ENCODE data around the gene MYH13. TPM values are rescaled to one million over a fixed set of nuclear protein-coding genes. Genes with fewer than 3 reads are reported as not detected.

Gene MYH13
- total RNA-seq = not detected

DNA sequence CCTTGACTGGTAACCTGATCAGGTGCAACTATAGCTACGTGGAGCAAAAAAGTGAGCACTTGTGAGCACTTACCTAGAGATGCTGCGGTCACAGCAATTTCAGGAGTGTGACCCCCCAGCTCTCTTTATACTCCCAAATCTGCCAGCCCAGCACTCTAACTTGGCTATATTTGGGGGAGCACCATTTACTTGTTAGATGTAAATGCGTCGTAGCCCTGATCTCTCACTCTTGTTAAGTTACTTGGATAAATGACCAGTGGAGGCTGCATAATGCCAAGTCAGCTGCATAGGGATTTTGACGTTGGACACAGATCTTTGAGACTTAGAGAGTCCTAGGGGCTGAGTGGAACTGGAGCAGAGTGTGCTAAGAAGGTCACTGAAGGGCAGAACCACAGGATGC is at the start of gene MYH13:
Gene MYH13 (minus strand): TSS at position 101 of the 400 bp plus-strand sequence. CDS start 8,476 bp downstream, outside the sequence.
- no peaks in the 10 kb centered on the region for H3K27me3 ChIP-seq
- H3K4me3 ChIP-seq = no peak within 1 kb of the TSS
- H3K27ac ChIP-seq = no peak within 1 kb of the TSS
- intact Hi-C loops (cut with DNase I) = no loop called here
- DNase-seq (ENCODE audit: extremely low spot score in 2 of 2) = no peak
- H3K4me1 ChIP-seq = no peaks in the 10 kb centered on the region
- no peaks in the 10 kb centered on the region for H3K9me3 ChIP-seq
- TF ChIP-seq POLR2A (IDR thresholded peaks at IDR 0.05) (no peak), POLR2AphosphoS5 (IDR thresholded peaks at IDR 0.05; ENCODE audit: insufficient read depth in 1 of 2, low read depth in 1 of 2) (no peak)
- TF ChIP-seq, protein P1, sequence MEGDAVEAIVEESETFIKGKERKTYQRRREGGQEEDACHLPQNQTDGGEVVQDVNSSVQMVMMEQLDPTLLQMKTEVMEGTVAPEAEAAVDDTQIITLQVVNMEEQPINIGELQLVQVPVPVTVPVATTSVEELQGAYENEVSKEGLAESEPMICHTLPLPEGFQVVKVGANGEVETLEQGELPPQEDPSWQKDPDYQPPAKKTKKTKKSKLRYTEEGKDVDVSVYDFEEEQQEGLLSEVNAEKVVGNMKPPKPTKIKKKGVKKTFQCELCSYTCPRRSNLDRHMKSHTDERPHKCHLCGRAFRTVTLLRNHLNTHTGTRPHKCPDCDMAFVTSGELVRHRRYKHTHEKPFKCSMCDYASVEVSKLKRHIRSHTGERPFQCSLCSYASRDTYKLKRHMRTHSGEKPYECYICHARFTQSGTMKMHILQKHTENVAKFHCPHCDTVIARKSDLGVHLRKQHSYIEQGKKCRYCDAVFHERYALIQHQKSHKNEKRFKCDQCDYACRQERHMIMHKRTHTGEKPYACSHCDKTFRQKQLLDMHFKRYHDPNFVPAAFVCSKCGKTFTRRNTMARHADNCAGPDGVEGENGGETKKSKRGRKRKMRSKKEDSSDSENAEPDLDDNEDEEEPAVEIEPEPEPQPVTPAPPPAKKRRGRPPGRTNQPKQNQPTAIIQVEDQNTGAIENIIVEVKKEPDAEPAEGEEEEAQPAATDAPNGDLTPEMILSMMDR (IDR thresholded peaks at IDR 0.05) = no peak
- no peaks in the 10 kb centered on the region for H3K36me3 ChIP-seq

DNA sequence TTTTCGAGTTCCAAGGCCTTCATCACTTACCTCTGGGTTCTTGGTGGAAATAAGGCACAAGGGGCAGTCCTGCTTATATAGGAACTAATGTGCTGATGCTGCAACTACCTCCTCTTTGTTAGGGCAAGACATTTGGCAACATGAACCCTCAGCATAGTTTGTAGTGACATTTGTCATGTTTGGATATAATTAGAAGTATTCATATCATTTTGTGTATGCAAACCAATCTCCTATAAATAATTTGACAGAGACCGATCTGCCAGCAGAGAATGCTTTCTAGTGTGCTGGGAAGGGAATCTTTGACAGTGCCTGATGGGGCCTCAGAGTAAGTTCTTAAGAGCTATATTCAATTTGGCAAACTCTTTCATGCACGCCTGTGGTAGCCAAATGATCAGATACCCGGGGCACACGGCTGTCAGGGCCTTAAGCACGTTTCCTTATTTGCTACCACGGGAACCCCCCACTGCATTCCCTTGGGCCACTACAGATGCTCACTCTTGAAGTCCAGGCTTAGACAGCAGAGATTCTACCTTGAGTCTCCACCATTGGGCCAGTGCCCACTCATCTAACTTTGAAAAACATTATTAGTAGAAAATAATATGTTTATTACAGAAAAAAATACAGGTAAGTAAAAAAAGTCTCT is 49.2 kb upstream of the MYH13 start, which contains the start of gene MYH8:
Gene MYH8 (minus strand): TSS at position 51 of the 643 bp plus-strand sequence. CDS start 1,723 bp downstream, outside the sequence.
- TF ChIP-seq POLR2A (IDR thresholded peaks at IDR 0.05) (no peak), POLR2AphosphoS5 (IDR thresholded peaks at IDR 0.05; ENCODE audit: insufficient read depth in 1 of 2, low read depth in 1 of 2) (no peak)
- no peak within 1 kb of the TSS for H3K27ac ChIP-seq
- intact Hi-C loops (cut with DNase I) = no loop called here
- H3K9me3 ChIP-seq = no peaks in the 10 kb centered on the region
- no peak for DNase-seq (ENCODE audit: extremely low spot score in 2 of 2)
- no peaks in the 10 kb centered on the region for H3K4me1 ChIP-seq
- H3K36me3 ChIP-seq = no peaks in the 10 kb centered on the region
- no peaks in the 10 kb centered on the region for H3K27me3 ChIP-seq
- no peak within 1 kb of the TSS for H3K4me3 ChIP-seq

DNA sequence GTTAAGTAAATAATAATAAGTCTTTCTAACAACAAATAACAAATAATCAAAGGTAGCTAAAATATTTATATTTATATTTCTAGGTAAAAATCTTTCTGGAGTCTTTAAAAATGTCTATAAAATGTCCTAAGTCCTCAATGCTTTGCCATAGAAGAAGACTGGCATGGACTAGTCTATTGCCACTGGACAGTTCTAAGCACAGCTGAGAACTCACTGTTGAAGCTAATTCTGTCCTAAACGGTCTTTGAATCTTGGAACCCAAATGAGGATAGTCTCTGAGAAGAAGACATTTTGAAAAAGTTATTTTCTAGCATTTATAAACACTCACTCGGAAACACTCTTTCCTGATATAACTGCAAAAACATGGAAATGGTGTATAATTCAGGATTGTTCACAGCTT is 48.4 kb upstream of the MYH13 start:
- Histone ChIP-seq H3K4me1 (no peaks in the 10 kb centered on the region), H3K36me3 (no peaks in the 10 kb centered on the region), H3K27ac (no peak overlapping the region), H3K9me3 (no peaks in the 10 kb centered on the region), H3K4me3 (no peak overlapping the region), H3K27me3 (no peaks in the 10 kb centered on the region)
- no peak for DNase-seq (ENCODE audit: extremely low spot score in 2 of 2)
- no peak for TF ChIP-seq POLR2AphosphoS5 (IDR thresholded peaks at IDR 0.05; ENCODE audit: insufficient read depth in 1 of 2, low read depth in 1 of 2)
- TF ChIP-seq, protein P1 (IDR thresholded peaks at IDR 0.05) = no peak
- TF ChIP-seq POLR2A (IDR thresholded peaks at IDR 0.05) = no peak
- intact Hi-C loops (cut with DNase I) = no loop called here

DNA sequence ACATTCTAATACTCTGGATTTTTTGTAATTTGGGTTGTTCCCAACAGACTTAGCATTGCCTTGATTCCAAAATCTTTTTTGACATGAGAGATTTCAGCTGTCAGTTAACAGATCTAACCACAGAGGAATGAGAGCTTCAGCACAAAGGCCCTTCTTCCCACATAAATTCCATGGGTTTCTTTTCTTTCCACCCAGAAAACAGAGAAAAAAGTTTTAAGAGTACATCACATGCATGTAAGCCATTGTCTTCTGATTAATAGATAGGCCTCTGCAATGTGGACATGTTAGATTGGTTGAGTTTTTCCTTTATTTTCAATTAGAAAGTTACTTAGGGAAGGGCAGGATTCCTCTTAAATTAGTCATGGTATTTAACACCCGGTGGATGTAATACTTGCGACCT is 48.0 kb upstream of the MYH13 start:
- Histone ChIP-seq H3K27me3 (no peaks in the 10 kb centered on the region), H3K36me3 (no peaks in the 10 kb centered on the region), H3K27ac (no peak overlapping the region), H3K4me3 (no peak overlapping the region), H3K9me3 (no peaks in the 10 kb centered on the region), H3K4me1 (no peaks in the 10 kb centered on the region)
- no peak for DNase-seq (ENCODE audit: extremely low spot score in 2 of 2)
- no peak for TF ChIP-seq POLR2AphosphoS5 (IDR thresholded peaks at IDR 0.05; ENCODE audit: insufficient read depth in 1 of 2, low read depth in 1 of 2)
- TF ChIP-seq, protein P1 (IDR thresholded peaks at IDR 0.05) = no peak
- TF ChIP-seq POLR2A (IDR thresholded peaks at IDR 0.05) = no peak
- intact Hi-C loops (cut with DNase I) = no loop called here

DNA sequence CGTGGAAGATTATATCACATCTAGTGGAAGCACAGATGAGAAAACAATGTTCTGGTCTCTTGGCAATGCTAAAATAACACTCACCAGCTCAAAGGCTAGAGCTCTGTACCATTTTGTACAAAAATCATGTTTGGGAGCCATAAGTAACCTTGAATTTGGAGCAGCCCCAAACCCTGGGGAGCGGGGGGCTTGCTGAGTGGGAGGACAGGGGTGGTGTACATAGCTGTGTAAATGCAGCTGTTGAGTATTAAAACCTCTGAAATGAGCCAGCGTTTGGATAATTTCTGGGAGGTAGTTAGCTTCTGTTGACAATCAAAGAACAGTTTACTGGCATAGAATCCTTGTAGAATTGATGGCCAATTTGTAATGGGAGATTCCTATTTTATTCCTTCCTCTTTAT is 44.6 kb upstream of the MYH13 start:
- TF ChIP-seq POLR2A (IDR thresholded peaks at IDR 0.05) = no peak
- no peak for TF ChIP-seq POLR2AphosphoS5 (IDR thresholded peaks at IDR 0.05; ENCODE audit: insufficient read depth in 1 of 2, low read depth in 1 of 2)
- TF ChIP-seq, protein P1 (IDR thresholded peaks at IDR 0.05) = no peak

More for the DNA sequence above, 44.6 kb upstream of the MYH13 start:
- no peak overlapping the region for H3K27ac ChIP-seq
- no peak for DNase-seq (ENCODE audit: extremely low spot score in 2 of 2)
- H3K4me3 ChIP-seq = no peak overlapping the region
- intact Hi-C loops (cut with DNase I) = no loop called here
- no peaks in the 10 kb centered on the region for H3K4me1 ChIP-seq
- H3K36me3 ChIP-seq = no peaks in the 10 kb centered on the region
- no peaks in the 10 kb centered on the region for H3K9me3 ChIP-seq
- H3K27me3 ChIP-seq = no peaks in the 10 kb centered on the region
